Endodermal cell (in vitro differentiated cells): ENCODE results near the gene C16orf82. TPM values are rescaled to one million over a fixed set of nuclear protein-coding genes. Genes with fewer than 3 reads are reported as not detected.
A peak's percentile ranks its signal among the peaks of the same experiment; 100 is the strongest.

Source experiments
- DNase-seq: peaks from one replicate; pipeline ENCODE4 v3.0.0-alpha.2; 2017
- H3K27ac ChIP-seq: 2 replicates; pipeline ENCODE4 v1.5.1; 2013; ENCODE audit warnings: mild to moderate bottlenecking, low read depth, low read length, moderate library complexity
- H3K27me3 ChIP-seq: 2 replicates; pipeline ENCODE4 v1.6.1; 2013; ENCODE audit warnings: mild to moderate bottlenecking, low read length, moderate library complexity; ENCODE audit not compliant: insufficient read depth, control insufficient read depth, poor library complexity, severe bottlenecking
- H3K36me3 ChIP-seq: 2 replicates; pipeline ENCODE4 v1.7.0; 2013; ENCODE audit warnings: mild to moderate bottlenecking, low read length, moderate library complexity; ENCODE audit not compliant: control insufficient read depth, insufficient read depth
- H3K4me1 ChIP-seq: one replicate; pipeline ENCODE4 v1.7.0; 2013; ENCODE audit warnings: low read length; ENCODE audit not compliant: control insufficient read depth, insufficient read depth
- H3K4me3 ChIP-seq: 2 replicates; pipeline ENCODE4 v1.5.1; 2013; ENCODE audit warnings: mild to moderate bottlenecking, low read length, moderate library complexity
- H3K9ac ChIP-seq: 2 replicates; pipeline ENCODE4 v1.6.1; 2013; ENCODE audit warnings: mild to moderate bottlenecking, low read length, moderate library complexity; ENCODE audit not compliant: poor library complexity, severe bottlenecking; ENCODE audit errors: extremely low read depth
- H3K9me3 ChIP-seq: 2 replicates; pipeline ENCODE4 v1.6.1; 2013; ENCODE audit warnings: mild to moderate bottlenecking, low read length, moderate library complexity; ENCODE audit not compliant: control insufficient read depth
- H3K27ac Mint-ChIP-seq: 2 replicates; pipeline ENCODE4 v1.8.0; 2020; ENCODE audit warnings: mixed read lengths
- H3K27me3 Mint-ChIP-seq: 2 replicates; pipeline ENCODE4 v1.8.0; 2021; ENCODE audit warnings: mild to moderate bottlenecking, mixed read lengths; ENCODE audit not compliant: insufficient read depth
- H3K36me3 Mint-ChIP-seq: 2 replicates; pipeline ENCODE4 v1.8.0; 2020; ENCODE audit warnings: low read depth, mixed read lengths
- H3K4me1 Mint-ChIP-seq: 2 replicates; pipeline ENCODE4 v1.8.0; 2020; ENCODE audit warnings: mixed read lengths
- H3K4me3 Mint-ChIP-seq: 2 replicates; pipeline ENCODE4 v1.8.0; 2020; ENCODE audit warnings: mild to moderate bottlenecking, moderate library complexity, mixed read lengths
- H3K9me3 Mint-ChIP-seq: 2 replicates; pipeline ENCODE4 v1.8.0; 2020; ENCODE audit warnings: mild to moderate bottlenecking, mixed read lengths
- WGBS, 2 experiments: methylation state at CpG; one replicate each; pipeline versions ENCODE4 v1.1.5 to v1.1.7; 2013; ENCODE audit warnings: missing lambda C conversion rate in 2 of 2, mixed read lengths in 1 of 2; ENCODE audit not compliant: insufficient coverage in 1 of 2, insufficient read length in 1 of 2; 5-methylcytosine and 5-hydroxymethylcytosine counted together
- total RNA-seq, 2 donors: library from RNA; stranded (reverse); fragmentation: NEBNext Ultra II Directional in 1 of 2; extraction: Animal tissue kit (Norgen Biotek cat#: 25700) in 1 of 2; gene quantifications; 2 replicates in 1 of 2; 3 replicates in 1 of 2; pipeline ENCODE4 v1.2.1, GENCODE V29; 2021
- TF ChIP-seq, protein P1 (sequence below): fragments of 200-600 bp; sonication (generic); conservative IDR thresholded peaks from 2 replicates; pipeline ENCODE4 v1.5.0; 2021; ENCODE audit warnings: antibody characterized with exemption, mild to moderate bottlenecking

C16orf82 gene
- total RNA-seq, 2 donors from 2014 or later, result not detected

GRCh38 chr16:27070776-27071175 lies 4.0 kb downstream of the C16orf82 start:
- no peak for DNase-seq
- no peaks in the 10 kb centered on the region for H3K27me3 ChIP-seq
- no peak overlapping the region for H3K27ac ChIP-seq
- 89 to 93% methylated on average over 5 to 6 of the region's 6 CpGs for WGBS, 2 experiments
- no peaks in the 10 kb centered on the region for H3K36me3 Mint-ChIP-seq
- peaks cover 3% of the 10 kb centered on the region for H3K4me1 Mint-ChIP-seq
- no peaks in the 10 kb centered on the region for H3K36me3 ChIP-seq
- H3K4me1 ChIP-seq, result no peaks in the 10 kb centered on the region
- TF ChIP-seq, protein P1, sequence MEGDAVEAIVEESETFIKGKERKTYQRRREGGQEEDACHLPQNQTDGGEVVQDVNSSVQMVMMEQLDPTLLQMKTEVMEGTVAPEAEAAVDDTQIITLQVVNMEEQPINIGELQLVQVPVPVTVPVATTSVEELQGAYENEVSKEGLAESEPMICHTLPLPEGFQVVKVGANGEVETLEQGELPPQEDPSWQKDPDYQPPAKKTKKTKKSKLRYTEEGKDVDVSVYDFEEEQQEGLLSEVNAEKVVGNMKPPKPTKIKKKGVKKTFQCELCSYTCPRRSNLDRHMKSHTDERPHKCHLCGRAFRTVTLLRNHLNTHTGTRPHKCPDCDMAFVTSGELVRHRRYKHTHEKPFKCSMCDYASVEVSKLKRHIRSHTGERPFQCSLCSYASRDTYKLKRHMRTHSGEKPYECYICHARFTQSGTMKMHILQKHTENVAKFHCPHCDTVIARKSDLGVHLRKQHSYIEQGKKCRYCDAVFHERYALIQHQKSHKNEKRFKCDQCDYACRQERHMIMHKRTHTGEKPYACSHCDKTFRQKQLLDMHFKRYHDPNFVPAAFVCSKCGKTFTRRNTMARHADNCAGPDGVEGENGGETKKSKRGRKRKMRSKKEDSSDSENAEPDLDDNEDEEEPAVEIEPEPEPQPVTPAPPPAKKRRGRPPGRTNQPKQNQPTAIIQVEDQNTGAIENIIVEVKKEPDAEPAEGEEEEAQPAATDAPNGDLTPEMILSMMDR, result no peak
- H3K4me3 ChIP-seq, result no peak overlapping the region
- peaks cover 22% of the 10 kb centered on the region for H3K27me3 Mint-ChIP-seq
- H3K4me3 Mint-ChIP-seq, result no peak overlapping the region
- no peaks in the 10 kb centered on the region for H3K9me3 ChIP-seq
- H3K9me3 Mint-ChIP-seq, result peaks cover 5% of the 10 kb centered on the region
- no peak overlapping the region for H3K9ac ChIP-seq
- H3K27ac Mint-ChIP-seq, result no peak overlapping the region

- no peak overlapping the region for H3K4me3 ChIP-seq
- Mint-ChIP-seq H3K4me3 (no peak overlapping the region), H3K36me3 (no peaks in the 10 kb centered on the region), H3K9me3 (peaks cover 11% of the 10 kb centered on the region), H3K4me1 (no peaks in the 10 kb centered on the region), H3K27ac (no peak overlapping the region), H3K27me3 (peaks cover 36% of the 10 kb centered on the region)
- no peak overlapping the region for H3K27ac ChIP-seq
- no peaks in the 10 kb centered on the region for H3K27me3 ChIP-seq
- H3K9me3 ChIP-seq, result no peaks in the 10 kb centered on the region
- H3K9ac ChIP-seq, result no peak overlapping the region
- WGBS, 2 experiments, result 92% methylated on average over 9 to 11 of the region's 11 CpGs
- H3K4me1 ChIP-seq, result no peaks in the 10 kb centered on the region
- H3K36me3 ChIP-seq, result no peaks in the 10 kb centered on the region
- no peak for DNase-seq
- TF ChIP-seq, protein P1, result no peak
These were observed 7.0 kb downstream of the C16orf82 start for GRCh38 chr16:27073733-27074132.

DNA sequence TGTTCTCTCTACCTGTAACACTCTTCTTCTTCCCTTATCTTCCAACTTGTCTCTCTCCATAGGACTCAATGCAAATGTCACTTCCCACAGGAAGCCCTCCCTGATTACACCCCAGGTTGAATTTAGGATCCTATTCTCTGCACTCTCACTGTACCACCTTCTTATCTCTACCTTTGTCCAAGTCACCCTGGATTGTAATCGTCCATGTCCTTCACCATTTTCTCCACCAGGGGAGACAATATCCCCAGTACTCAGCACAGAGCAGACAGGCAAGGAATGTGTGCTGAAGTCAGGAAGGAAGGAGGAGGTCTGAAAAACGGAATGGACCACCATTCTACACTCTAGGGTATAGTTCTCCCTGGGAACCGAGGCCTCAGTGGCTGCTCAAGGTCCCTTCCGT lies 14.2 kb downstream of the C16orf82 start:
- no peak overlapping the region for H3K9ac ChIP-seq
- no peak overlapping the region for H3K27ac ChIP-seq
- TF ChIP-seq, protein P1, result peak; percentile 75
- Mint-ChIP-seq H3K27ac (peak overlapping the region; percentile 18), H3K4me3 (no peak overlapping the region), H3K27me3 (peaks cover 23% of the 10 kb centered on the region), H3K36me3 (no peaks in the 10 kb centered on the region), H3K4me1 (peaks cover 35% of the 10 kb centered on the region), H3K9me3 (peaks cover 5% of the 10 kb centered on the region)
- no peaks in the 10 kb centered on the region for H3K4me1 ChIP-seq
- peak; percentile 81 for DNase-seq
- H3K9me3 ChIP-seq, result no peaks in the 10 kb centered on the region
- WGBS, 2 experiments, result 22 to 30% methylated on average over 3 to 4 of the region's 4 CpGs
- H3K36me3 ChIP-seq, result no peaks in the 10 kb centered on the region
- H3K27me3 ChIP-seq, result no peaks in the 10 kb centered on the region
- no peak overlapping the region for H3K4me3 ChIP-seq
